Effector CD4-positive, alpha-beta T cell (primary cell): ENCODE results near the gene ITGB1BP1.
A peak's percentile ranks its signal among the peaks of the same experiment; 100 is the strongest.

Experiments
- DNase-seq: peaks from one replicate; pipeline ENCODE4 v3.0.0-alpha.2; 2020
- total RNA-seq: gene quantifications from one replicate; lab custom pipeline; 2026; lab: John Stamatoyannopoulos, UW

ITGB1BP1 gene
- 26.8 reads per million, percentile 53 among the genes with 10 or more reads in this experiment for total RNA-seq

GRCh38 chr2:9423100-9423921 lies at the start of gene ITGB1BP1, which contains the start of gene CPSF3:
Gene ITGB1BP1 (minus strand): TSS chr2:9423528. CDS start chr2:9418697, 4,831 bp downstream.
Gene CPSF3 (plus strand): TSS chr2:9423654. CDS start chr2:9423774, 120 bp downstream.
- peak; percentile 96 for DNase-seq

- no peak for DNase-seq
Measured at GRCh38 chr2:9472511-9472910, 49.2 kb upstream of the ITGB1BP1 start.

GRCh38 chr2:9471206-9471605 lies 47.9 kb upstream of the ITGB1BP1 start:
- DNase-seq, result no peak

- DNase-seq, result no peak
Measured at GRCh38 chr2:9467687-9468086, 44.4 kb upstream of the ITGB1BP1 start.

- DNase-seq, result no peak
Measured at GRCh38 chr2:9466147-9466683, 42.9 kb upstream of the ITGB1BP1 start.

- no peak for DNase-seq
Measured at GRCh38 chr2:9465170-9465569, 41.8 kb upstream of the ITGB1BP1 start.

GRCh38 chr2:9463698-9464034 lies 40.3 kb upstream of the ITGB1BP1 start:
- DNase-seq, result no peak

GRCh38 chr2:9462886-9463697 lies 39.8 kb upstream of the ITGB1BP1 start:
- no peak for DNase-seq

GRCh38 chr2:9462313-9462712 lies 39.0 kb upstream of the ITGB1BP1 start:
- no peak for DNase-seq

GRCh38 chr2:9461079-9461478 lies 37.8 kb upstream of the ITGB1BP1 start:
- no peak for DNase-seq

- DNase-seq, result no peak
Measured at GRCh38 chr2:9460441-9461017, 37.2 kb upstream of the ITGB1BP1 start.

- DNase-seq, result no peak
Measured at GRCh38 chr2:9451231-9451630, 27.9 kb upstream of the ITGB1BP1 start.

- no peak for DNase-seq
Measured at GRCh38 chr2:9445089-9445488, 21.8 kb upstream of the ITGB1BP1 start.

- no peak for DNase-seq
Measured at GRCh38 chr2:9443526-9443925, 20.2 kb upstream of the ITGB1BP1 start.

GRCh38 chr2:9441556-9441955 lies 18.2 kb upstream of the ITGB1BP1 start:
- no peak for DNase-seq

- DNase-seq, result no peak
Measured at GRCh38 chr2:9440058-9440727, 16.9 kb upstream of the ITGB1BP1 start.

GRCh38 chr2:9439536-9439935 lies 16.2 kb upstream of the ITGB1BP1 start:
- DNase-seq, result no peak

- no peak for DNase-seq
Measured at GRCh38 chr2:9434489-9434888, 11.2 kb upstream of the ITGB1BP1 start.

GRCh38 chr2:9430316-9431293 lies 7.3 kb upstream of the ITGB1BP1 start:
- no peak for DNase-seq

GRCh38 chr2:9428965-9429577 lies 5.7 kb upstream of the ITGB1BP1 start:
- no peak for DNase-seq
